Endodermal cell (in vitro differentiated cells): Measurements from ENCODE around the gene SUSD1. TPM values are rescaled to one million over a fixed set of nuclear protein-coding genes. Genes with fewer than 3 reads are reported as not detected.
"Not testable (repeated sequence)": the region's sequence is repeated elsewhere in the genome, so short reads cannot be mapped to it uniquely, and the experiment has no call there.

ENCODE experiments used
- DNase-seq: peaks from one replicate; pipeline ENCODE4 v3.0.0-alpha.2; 2017
- H3K27ac ChIP-seq: 2 replicates; pipeline ENCODE4 v1.5.1; 2013; ENCODE audit warnings: mild to moderate bottlenecking, low read depth, low read length, moderate library complexity
- H3K27me3 ChIP-seq: 2 replicates; pipeline ENCODE4 v1.6.1; 2013; ENCODE audit warnings: mild to moderate bottlenecking, low read length, moderate library complexity; ENCODE audit not compliant: insufficient read depth, control insufficient read depth, poor library complexity, severe bottlenecking
- H3K36me3 ChIP-seq: 2 replicates; pipeline ENCODE4 v1.7.0; 2013; ENCODE audit warnings: mild to moderate bottlenecking, low read length, moderate library complexity; ENCODE audit not compliant: control insufficient read depth, insufficient read depth
- H3K4me1 ChIP-seq: one replicate; pipeline ENCODE4 v1.7.0; 2013; ENCODE audit warnings: low read length; ENCODE audit not compliant: control insufficient read depth, insufficient read depth
- H3K4me3 ChIP-seq: 2 replicates; pipeline ENCODE4 v1.5.1; 2013; ENCODE audit warnings: mild to moderate bottlenecking, low read length, moderate library complexity
- H3K9ac ChIP-seq: 2 replicates; pipeline ENCODE4 v1.6.1; 2013; ENCODE audit warnings: mild to moderate bottlenecking, low read length, moderate library complexity; ENCODE audit not compliant: poor library complexity, severe bottlenecking; ENCODE audit errors: extremely low read depth
- H3K9me3 ChIP-seq: 2 replicates; pipeline ENCODE4 v1.6.1; 2013; ENCODE audit warnings: mild to moderate bottlenecking, low read length, moderate library complexity; ENCODE audit not compliant: control insufficient read depth
- H3K27ac Mint-ChIP-seq: 2 replicates; pipeline ENCODE4 v1.8.0; 2020; ENCODE audit warnings: mixed read lengths
- H3K27me3 Mint-ChIP-seq: 2 replicates; pipeline ENCODE4 v1.8.0; 2021; ENCODE audit warnings: mild to moderate bottlenecking, mixed read lengths; ENCODE audit not compliant: insufficient read depth
- H3K36me3 Mint-ChIP-seq: 2 replicates; pipeline ENCODE4 v1.8.0; 2020; ENCODE audit warnings: low read depth, mixed read lengths
- H3K4me1 Mint-ChIP-seq: 2 replicates; pipeline ENCODE4 v1.8.0; 2020; ENCODE audit warnings: mixed read lengths
- H3K4me3 Mint-ChIP-seq: 2 replicates; pipeline ENCODE4 v1.8.0; 2020; ENCODE audit warnings: mild to moderate bottlenecking, moderate library complexity, mixed read lengths
- H3K9me3 Mint-ChIP-seq: 2 replicates; pipeline ENCODE4 v1.8.0; 2020; ENCODE audit warnings: mild to moderate bottlenecking, mixed read lengths
- WGBS, 2 experiments: methylation state at CpG; one replicate each; pipeline versions ENCODE4 v1.1.5 to v1.1.7; 2013; ENCODE audit warnings: missing lambda C conversion rate in 2 of 2, mixed read lengths in 1 of 2; ENCODE audit not compliant: insufficient coverage in 1 of 2, insufficient read length in 1 of 2; 5-methylcytosine and 5-hydroxymethylcytosine counted together
- total RNA-seq, 2 donors: library from RNA; stranded (reverse); fragmentation: NEBNext Ultra II Directional in 1 of 2; extraction: Animal tissue kit (Norgen Biotek cat#: 25700) in 1 of 2; gene quantifications; 2 replicates in 1 of 2; 3 replicates in 1 of 2; pipeline ENCODE4 v1.2.1, GENCODE V29; 2021
- TF ChIP-seq, protein P1 (sequence below): fragments of 200-600 bp; sonication (generic); conservative IDR thresholded peaks from 2 replicates; pipeline ENCODE4 v1.5.0; 2021; ENCODE audit warnings: antibody characterized with exemption, mild to moderate bottlenecking

SUSD1 gene
- total RNA-seq, 2 donors from 2014 or later = 7.7 to 10.4 TPM

DNA sequence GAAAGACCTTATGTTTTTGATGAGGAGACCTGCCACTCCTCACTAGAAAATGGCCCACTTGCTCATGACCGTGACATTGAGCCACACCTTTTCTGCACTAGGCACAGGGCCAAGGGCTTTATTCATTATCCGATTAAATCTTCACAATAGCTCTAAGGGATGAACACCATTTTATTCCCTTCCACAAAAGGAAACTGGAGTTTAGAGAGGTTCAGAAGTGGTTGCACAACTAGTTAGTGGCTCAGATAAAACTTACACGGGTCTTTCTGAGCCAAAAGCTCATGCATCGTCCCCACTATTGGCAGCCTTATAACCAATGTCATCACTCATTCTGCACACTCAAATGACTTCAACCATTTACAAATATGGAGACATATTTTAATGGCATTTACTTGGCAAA, 39.4 kb downstream of the SUSD1 start:
- TF ChIP-seq, protein P1, sequence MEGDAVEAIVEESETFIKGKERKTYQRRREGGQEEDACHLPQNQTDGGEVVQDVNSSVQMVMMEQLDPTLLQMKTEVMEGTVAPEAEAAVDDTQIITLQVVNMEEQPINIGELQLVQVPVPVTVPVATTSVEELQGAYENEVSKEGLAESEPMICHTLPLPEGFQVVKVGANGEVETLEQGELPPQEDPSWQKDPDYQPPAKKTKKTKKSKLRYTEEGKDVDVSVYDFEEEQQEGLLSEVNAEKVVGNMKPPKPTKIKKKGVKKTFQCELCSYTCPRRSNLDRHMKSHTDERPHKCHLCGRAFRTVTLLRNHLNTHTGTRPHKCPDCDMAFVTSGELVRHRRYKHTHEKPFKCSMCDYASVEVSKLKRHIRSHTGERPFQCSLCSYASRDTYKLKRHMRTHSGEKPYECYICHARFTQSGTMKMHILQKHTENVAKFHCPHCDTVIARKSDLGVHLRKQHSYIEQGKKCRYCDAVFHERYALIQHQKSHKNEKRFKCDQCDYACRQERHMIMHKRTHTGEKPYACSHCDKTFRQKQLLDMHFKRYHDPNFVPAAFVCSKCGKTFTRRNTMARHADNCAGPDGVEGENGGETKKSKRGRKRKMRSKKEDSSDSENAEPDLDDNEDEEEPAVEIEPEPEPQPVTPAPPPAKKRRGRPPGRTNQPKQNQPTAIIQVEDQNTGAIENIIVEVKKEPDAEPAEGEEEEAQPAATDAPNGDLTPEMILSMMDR = no peak
- WGBS, 2 experiments = 85 to 96% methylated on average over 4 of the region's 4 CpGs
- no peaks in the 10 kb centered on the region for H3K27me3 ChIP-seq
- no peaks in the 10 kb centered on the region for H3K27me3 Mint-ChIP-seq
- no peak overlapping the region for H3K9ac ChIP-seq
- no peaks in the 10 kb centered on the region for H3K4me1 ChIP-seq
- no peak overlapping the region for H3K4me3 ChIP-seq
- H3K27ac Mint-ChIP-seq = no peak overlapping the region
- H3K36me3 Mint-ChIP-seq = peaks cover 11% of the 10 kb centered on the region
- H3K4me3 Mint-ChIP-seq = no peak overlapping the region
- peaks cover 12% of the 10 kb centered on the region for H3K9me3 Mint-ChIP-seq
- H3K9me3 ChIP-seq = peaks cover 6% of the 10 kb centered on the region
- H3K4me1 Mint-ChIP-seq = no peaks in the 10 kb centered on the region
- no peaks in the 10 kb centered on the region for H3K36me3 ChIP-seq
- DNase-seq = no peak
- no peak overlapping the region for H3K27ac ChIP-seq

DNA sequence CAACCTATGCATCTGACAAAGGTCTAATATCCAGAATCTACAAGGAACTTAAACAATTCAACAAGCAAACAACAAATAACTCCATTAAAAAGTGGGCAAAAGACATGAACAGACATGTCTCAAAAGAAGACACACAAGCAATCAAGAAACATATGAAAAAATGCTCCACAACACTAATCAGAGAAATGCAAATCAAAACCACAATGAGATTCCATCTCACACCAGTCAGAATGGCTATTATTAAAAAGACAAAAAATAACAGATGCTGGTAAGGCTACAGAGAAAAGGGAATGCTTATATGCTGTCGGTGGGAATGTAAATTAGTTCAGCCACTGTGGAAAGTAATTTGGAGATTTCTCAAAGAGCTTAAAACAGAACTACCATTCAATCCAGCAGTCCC, 41.3 kb downstream of the SUSD1 start:
- H3K9ac ChIP-seq, H3K4me1 Mint-ChIP-seq, H3K4me1 ChIP-seq, H3K27ac ChIP-seq, H3K36me3 Mint-ChIP-seq, H3K4me3 Mint-ChIP-seq, H3K27me3 ChIP-seq, H3K4me3 ChIP-seq, H3K27ac Mint-ChIP-seq, H3K27me3 Mint-ChIP-seq, DNase-seq, H3K9me3 ChIP-seq, H3K36me3 ChIP-seq: not testable (repeated sequence)
- 100% methylated on average over 1 of the region's 1 CpG; no CpG with 5 or more reads in 1 of the 2 experiments for WGBS, 2 experiments
- peaks cover 12% of the 10 kb centered on the region for H3K9me3 Mint-ChIP-seq

DNA sequence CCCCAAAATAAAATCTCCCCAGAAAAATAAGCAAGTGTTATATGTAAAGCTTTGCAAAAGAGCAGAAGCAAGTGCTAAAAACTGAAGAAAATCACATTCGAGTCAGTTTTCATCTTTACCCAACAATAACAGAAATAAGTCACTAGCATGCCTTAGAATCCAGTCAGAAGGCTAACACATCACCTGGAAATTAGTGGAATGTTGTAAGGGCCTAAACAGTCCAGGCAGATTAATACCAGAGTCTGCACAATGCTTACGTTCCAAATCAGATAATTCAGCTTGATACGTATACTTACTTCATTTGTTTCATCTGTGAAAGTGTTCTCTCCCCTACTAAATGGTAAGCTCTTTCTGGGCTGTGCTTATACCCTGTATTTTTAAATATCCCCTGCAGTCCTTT, 42.7 kb downstream of the SUSD1 start:
- Histone ChIP-seq H3K27ac (no peak overlapping the region), H3K9me3 (peaks cover 6% of the 10 kb centered on the region), H3K4me1 (no peaks in the 10 kb centered on the region), H3K27me3 (no peaks in the 10 kb centered on the region), H3K4me3 (no peak overlapping the region), H3K36me3 (no peaks in the 10 kb centered on the region), H3K9ac (no peak overlapping the region)
- Mint-ChIP-seq H3K27ac (no peak overlapping the region), H3K36me3 (peaks cover 9% of the 10 kb centered on the region), H3K9me3 (peaks cover 12% of the 10 kb centered on the region), H3K4me1 (no peaks in the 10 kb centered on the region), H3K4me3 (no peak overlapping the region), H3K27me3 (no peaks in the 10 kb centered on the region)
- TF ChIP-seq, protein P1 = no peak
- WGBS, 2 experiments = 85 to 99% methylated on average over 3 of the region's 3 CpGs
- DNase-seq = no peak

DNA sequence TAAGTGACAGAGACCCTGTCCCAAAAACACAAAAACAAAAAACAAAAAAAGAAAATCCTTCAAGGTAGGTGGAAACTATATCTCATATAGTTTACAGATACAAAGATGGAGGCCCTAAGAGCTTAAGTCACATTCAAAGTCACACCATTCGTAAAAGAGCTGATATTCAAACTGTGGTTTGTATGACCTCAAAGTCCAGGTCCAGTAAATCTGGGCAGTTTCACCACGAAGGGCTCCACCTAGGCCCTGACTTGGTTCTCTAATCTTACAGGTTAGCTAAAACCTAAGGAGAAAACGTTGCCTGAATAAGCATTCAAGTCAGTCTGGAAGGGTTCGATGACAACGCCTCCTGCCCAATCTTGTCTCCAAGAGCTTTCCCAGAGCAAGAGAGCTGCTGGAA, 44.1 kb downstream of the SUSD1 start:
- H3K27me3 Mint-ChIP-seq = no peaks in the 10 kb centered on the region
- peaks cover 6% of the 10 kb centered on the region for H3K9me3 ChIP-seq
- no peaks in the 10 kb centered on the region for H3K4me1 ChIP-seq
- H3K4me1 Mint-ChIP-seq = no peaks in the 10 kb centered on the region
- H3K27me3 ChIP-seq = no peaks in the 10 kb centered on the region
- peaks cover 12% of the 10 kb centered on the region for H3K9me3 Mint-ChIP-seq
- H3K36me3 Mint-ChIP-seq = peaks cover 9% of the 10 kb centered on the region
- H3K27ac ChIP-seq = no peak overlapping the region
- H3K4me3 Mint-ChIP-seq = no peak overlapping the region
- no peak overlapping the region for H3K4me3 ChIP-seq
- WGBS, 2 experiments = 78 to 82% methylated on average over 5 of the region's 5 CpGs
- H3K36me3 ChIP-seq = no peaks in the 10 kb centered on the region
- no peak overlapping the region for H3K27ac Mint-ChIP-seq
- TF ChIP-seq, protein P1 = no peak
- no peak overlapping the region for H3K9ac ChIP-seq
- DNase-seq = no peak
